Progenitor cell of endocrine pancreas (in vitro differentiated cells): ENCODE measurements around the gene SCNN1G. TPM values are rescaled to one million over a fixed set of nuclear protein-coding genes. Genes with fewer than 3 reads are reported as not detected.

ENCODE experiments used
- DNase-seq: peaks from one replicate; pipeline ENCODE4 v3.0.0; 2021; ENCODE audit warnings: low spot score; ENCODE audit not compliant: unreplicated experiment
- H3K27ac Mint-ChIP-seq: 2 replicates; pipeline ENCODE4 v1.8.0; 2021; ENCODE audit warnings: mild to moderate bottlenecking, moderate library complexity, mixed read lengths
- H3K27me3 Mint-ChIP-seq: 2 replicates; pipeline ENCODE4 v1.8.0; 2021; ENCODE audit warnings: mixed read lengths
- H3K36me3 Mint-ChIP-seq: 2 replicates; pipeline ENCODE4 v1.8.0; 2022; ENCODE audit warnings: mixed read lengths; ENCODE audit not compliant: insufficient read depth
- H3K4me1 Mint-ChIP-seq: 2 replicates; pipeline ENCODE4 v1.8.0; 2021; ENCODE audit warnings: low read depth, mixed read lengths
- H3K4me3 Mint-ChIP-seq: 2 replicates; pipeline ENCODE4 v1.8.0; 2021; ENCODE audit warnings: low read depth, mild to moderate bottlenecking, moderate library complexity, mixed read lengths
- H3K9me3 Mint-ChIP-seq: 2 replicates; pipeline ENCODE4 v1.8.0; 2021; ENCODE audit warnings: low read depth, mixed read lengths
- total RNA-seq: library from RNA; stranded (reverse); gene quantifications from 2 replicates; pipeline ENCODE4 v1.2.1, GENCODE V29; 2021
- TF ChIP-seq, protein P1 (sequence below): fragments of 200-600 bp; sonication (generic); IDR thresholded peaks from one replicate; pipeline ENCODE4 v1.5.0; 2021; ENCODE audit warnings: antibody characterized with exemption, mild to moderate bottlenecking; ENCODE audit not compliant: unreplicated experiment

The SCNN1G gene
- total RNA-seq, 1 donor from 2014 or later = 1.2 TPM

GRCh38 chr16:23163921-23164320, 18.6 kb upstream of the SCNN1G start:
- Mint-ChIP-seq H3K9me3 (peaks cover 4% of the 10 kb centered on the region), H3K27me3 (no peaks in the 10 kb centered on the region), H3K4me1 (no peaks in the 10 kb centered on the region), H3K27ac (no peak overlapping the region), H3K4me3 (no peak overlapping the region), H3K36me3 (no peaks in the 10 kb centered on the region)
- DNase-seq = no peak
- TF ChIP-seq, protein P1, sequence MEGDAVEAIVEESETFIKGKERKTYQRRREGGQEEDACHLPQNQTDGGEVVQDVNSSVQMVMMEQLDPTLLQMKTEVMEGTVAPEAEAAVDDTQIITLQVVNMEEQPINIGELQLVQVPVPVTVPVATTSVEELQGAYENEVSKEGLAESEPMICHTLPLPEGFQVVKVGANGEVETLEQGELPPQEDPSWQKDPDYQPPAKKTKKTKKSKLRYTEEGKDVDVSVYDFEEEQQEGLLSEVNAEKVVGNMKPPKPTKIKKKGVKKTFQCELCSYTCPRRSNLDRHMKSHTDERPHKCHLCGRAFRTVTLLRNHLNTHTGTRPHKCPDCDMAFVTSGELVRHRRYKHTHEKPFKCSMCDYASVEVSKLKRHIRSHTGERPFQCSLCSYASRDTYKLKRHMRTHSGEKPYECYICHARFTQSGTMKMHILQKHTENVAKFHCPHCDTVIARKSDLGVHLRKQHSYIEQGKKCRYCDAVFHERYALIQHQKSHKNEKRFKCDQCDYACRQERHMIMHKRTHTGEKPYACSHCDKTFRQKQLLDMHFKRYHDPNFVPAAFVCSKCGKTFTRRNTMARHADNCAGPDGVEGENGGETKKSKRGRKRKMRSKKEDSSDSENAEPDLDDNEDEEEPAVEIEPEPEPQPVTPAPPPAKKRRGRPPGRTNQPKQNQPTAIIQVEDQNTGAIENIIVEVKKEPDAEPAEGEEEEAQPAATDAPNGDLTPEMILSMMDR = no peak

DNA sequence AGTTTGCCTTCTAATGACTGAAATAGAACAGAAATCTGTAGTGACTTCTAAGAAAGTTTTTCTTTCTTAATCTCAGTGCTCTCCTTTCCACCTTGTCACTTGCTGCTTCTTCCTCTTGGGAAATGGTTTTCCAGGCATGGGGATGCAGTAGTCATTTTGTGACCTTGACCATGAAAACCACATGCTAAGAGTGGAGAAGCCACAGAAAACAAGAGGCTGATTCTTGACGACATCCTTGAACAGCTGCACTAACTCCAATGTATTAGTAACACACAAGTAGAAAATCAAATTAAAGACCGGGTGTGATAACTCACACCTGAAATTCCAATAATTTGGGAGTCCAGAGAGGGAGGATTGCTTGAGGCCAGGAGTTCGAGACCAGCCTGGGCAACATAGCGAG, 17.8 kb upstream of the SCNN1G start:
- Mint-ChIP-seq H3K27me3 (no peaks in the 10 kb centered on the region), H3K36me3 (no peaks in the 10 kb centered on the region), H3K4me3 (no peak overlapping the region), H3K27ac (no peak overlapping the region), H3K9me3 (peaks cover 4% of the 10 kb centered on the region), H3K4me1 (no peaks in the 10 kb centered on the region)
- TF ChIP-seq, protein P1 = no peak
- no peak for DNase-seq

GRCh38 chr16:23172583-23172982, 10.0 kb upstream of the SCNN1G start:
- no peaks in the 10 kb centered on the region for H3K9me3 Mint-ChIP-seq
- no peak overlapping the region for H3K4me3 Mint-ChIP-seq
- TF ChIP-seq, protein P1 = no peak
- H3K4me1 Mint-ChIP-seq = no peaks in the 10 kb centered on the region
- no peak overlapping the region for H3K27ac Mint-ChIP-seq
- H3K36me3 Mint-ChIP-seq = no peaks in the 10 kb centered on the region
- H3K27me3 Mint-ChIP-seq = peaks cover 29% of the 10 kb centered on the region
- DNase-seq = no peak

DNA sequence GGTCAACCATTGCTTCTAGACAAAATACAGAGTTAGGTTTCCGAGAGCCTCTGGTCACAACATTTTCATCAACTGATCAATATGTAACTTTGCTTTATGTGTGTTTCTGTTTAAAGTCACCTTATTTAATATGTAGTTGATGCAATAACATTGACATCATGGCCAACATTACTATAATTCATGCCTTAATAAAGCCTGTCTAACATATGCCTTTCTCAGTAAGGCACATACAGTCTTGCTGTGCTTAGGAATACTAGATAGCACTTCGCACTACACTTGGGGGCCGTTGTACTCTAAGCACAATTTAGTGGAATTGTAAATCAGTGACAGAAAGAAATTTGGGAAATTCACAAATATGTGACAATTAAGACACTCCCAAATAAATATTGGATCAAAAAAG, 9.6 kb upstream of the SCNN1G start:
- no peak overlapping the region for H3K27ac Mint-ChIP-seq
- no peaks in the 10 kb centered on the region for H3K36me3 Mint-ChIP-seq
- H3K4me3 Mint-ChIP-seq = no peak overlapping the region
- DNase-seq = no peak
- H3K9me3 Mint-ChIP-seq = no peaks in the 10 kb centered on the region
- H3K4me1 Mint-ChIP-seq = no peaks in the 10 kb centered on the region
- peaks cover 29% of the 10 kb centered on the region for H3K27me3 Mint-ChIP-seq
- TF ChIP-seq, protein P1 = no peak

DNA sequence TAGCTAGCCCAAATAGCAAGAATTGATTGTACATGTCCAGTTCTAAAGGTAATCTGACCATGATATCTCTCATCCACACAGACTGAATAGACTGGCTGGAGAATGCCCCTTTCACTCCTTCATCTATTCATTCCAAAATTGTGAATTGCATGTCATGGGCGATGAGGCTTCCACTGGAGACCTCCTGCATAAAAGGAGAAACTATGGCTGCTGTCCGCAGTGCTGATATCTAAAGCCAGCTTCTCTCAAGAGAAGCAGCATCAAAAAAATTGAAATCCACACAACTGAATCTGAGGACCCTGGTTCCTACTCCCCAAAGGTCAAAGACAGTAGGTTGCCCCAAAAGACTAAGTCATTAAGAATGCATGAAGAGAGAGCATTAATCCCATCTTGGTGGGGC, 7.9 kb upstream of the SCNN1G start:
- Mint-ChIP-seq H3K36me3 (no peaks in the 10 kb centered on the region), H3K4me3 (no peak overlapping the region), H3K9me3 (no peaks in the 10 kb centered on the region), H3K27ac (no peak overlapping the region), H3K27me3 (peaks cover 33% of the 10 kb centered on the region), H3K4me1 (no peaks in the 10 kb centered on the region)
- DNase-seq = no peak
- TF ChIP-seq, protein P1 = no peak

GRCh38 chr16:23175651-23176050, 6.9 kb upstream of the SCNN1G start:
- no peaks in the 10 kb centered on the region for H3K9me3 Mint-ChIP-seq
- H3K4me1 Mint-ChIP-seq = no peaks in the 10 kb centered on the region
- no peaks in the 10 kb centered on the region for H3K36me3 Mint-ChIP-seq
- H3K27ac Mint-ChIP-seq = no peak overlapping the region
- TF ChIP-seq, protein P1 = no peak
- no peak overlapping the region for H3K4me3 Mint-ChIP-seq
- no peak for DNase-seq
- peaks cover 32% of the 10 kb centered on the region for H3K27me3 Mint-ChIP-seq
